Lower leg skin (tissue), 3 donors: ENCODE data around the gene AQR.

Experiments used
- POLR2A ChIP-seq, 2 donors: fragments of 450-650 bp; IDR thresholded peaks; one replicate each; pipeline ENCODE4 v1.6.1; 2016 to 2017; ENCODE audit warnings: antibody characterized with exemption in 2 of 2, mild to moderate bottlenecking in 1 of 2, moderate library complexity in 1 of 2
- TF ChIP-seq, protein P1 (sequence below), 3 donors: fragments of 450-650 bp; IDR thresholded peaks; one replicate each; pipeline ENCODE4 v1.5.1; 2016; ENCODE audit warnings: antibody characterized with exemption in 3 of 3, mild to moderate bottlenecking in 3 of 3, moderate library complexity in 2 of 3

DNA sequence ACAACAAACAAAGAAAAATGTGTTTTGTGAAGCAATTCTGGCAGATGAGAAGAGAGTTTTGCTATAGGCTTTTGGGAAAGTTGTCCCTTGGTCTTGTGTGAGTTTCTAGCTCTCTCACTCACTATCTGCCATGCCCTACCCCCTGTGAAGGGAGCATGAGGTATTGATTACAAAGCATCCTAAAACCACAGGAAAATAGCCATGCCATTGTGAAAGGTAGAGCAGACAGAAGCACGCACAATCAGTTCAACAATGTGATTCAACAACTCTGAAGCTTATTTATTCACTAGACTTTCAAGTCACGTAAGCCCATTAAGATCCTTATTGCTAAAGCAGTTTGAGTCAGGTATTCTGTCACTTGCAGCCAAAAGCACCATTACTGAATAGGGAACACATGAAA is 6.5 kb upstream of the AQR start:
- TF ChIP-seq, protein P1, sequence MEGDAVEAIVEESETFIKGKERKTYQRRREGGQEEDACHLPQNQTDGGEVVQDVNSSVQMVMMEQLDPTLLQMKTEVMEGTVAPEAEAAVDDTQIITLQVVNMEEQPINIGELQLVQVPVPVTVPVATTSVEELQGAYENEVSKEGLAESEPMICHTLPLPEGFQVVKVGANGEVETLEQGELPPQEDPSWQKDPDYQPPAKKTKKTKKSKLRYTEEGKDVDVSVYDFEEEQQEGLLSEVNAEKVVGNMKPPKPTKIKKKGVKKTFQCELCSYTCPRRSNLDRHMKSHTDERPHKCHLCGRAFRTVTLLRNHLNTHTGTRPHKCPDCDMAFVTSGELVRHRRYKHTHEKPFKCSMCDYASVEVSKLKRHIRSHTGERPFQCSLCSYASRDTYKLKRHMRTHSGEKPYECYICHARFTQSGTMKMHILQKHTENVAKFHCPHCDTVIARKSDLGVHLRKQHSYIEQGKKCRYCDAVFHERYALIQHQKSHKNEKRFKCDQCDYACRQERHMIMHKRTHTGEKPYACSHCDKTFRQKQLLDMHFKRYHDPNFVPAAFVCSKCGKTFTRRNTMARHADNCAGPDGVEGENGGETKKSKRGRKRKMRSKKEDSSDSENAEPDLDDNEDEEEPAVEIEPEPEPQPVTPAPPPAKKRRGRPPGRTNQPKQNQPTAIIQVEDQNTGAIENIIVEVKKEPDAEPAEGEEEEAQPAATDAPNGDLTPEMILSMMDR (IDR thresholded peaks at IDR 0.05), result no peak
- no peak for TF ChIP-seq POLR2A (IDR thresholded peaks at IDR 0.05)
